ENCODE data around the gene KDM1A.

KDM1A gene

DNA sequence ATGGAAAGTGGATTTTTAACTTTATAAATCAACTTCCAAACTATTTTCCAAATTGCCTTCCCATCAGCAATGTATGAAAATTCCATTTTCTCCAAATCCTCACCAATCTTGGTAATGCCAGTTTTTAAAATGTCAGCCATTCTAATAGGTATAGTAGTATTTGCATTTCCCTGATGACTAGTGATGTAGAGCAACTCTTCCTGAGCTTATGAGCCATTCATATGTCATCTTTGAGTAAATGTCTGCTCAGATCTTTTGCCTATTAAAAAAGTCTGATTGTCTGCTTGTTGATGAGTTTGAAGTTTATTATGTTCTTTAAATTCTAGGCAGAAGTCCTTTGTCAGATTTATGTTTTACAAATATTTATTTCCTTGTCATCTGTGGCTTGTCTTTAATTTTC is 54.7 kb downstream of the KDM1A start:
- TF ChIP-seq, protein P1, sequence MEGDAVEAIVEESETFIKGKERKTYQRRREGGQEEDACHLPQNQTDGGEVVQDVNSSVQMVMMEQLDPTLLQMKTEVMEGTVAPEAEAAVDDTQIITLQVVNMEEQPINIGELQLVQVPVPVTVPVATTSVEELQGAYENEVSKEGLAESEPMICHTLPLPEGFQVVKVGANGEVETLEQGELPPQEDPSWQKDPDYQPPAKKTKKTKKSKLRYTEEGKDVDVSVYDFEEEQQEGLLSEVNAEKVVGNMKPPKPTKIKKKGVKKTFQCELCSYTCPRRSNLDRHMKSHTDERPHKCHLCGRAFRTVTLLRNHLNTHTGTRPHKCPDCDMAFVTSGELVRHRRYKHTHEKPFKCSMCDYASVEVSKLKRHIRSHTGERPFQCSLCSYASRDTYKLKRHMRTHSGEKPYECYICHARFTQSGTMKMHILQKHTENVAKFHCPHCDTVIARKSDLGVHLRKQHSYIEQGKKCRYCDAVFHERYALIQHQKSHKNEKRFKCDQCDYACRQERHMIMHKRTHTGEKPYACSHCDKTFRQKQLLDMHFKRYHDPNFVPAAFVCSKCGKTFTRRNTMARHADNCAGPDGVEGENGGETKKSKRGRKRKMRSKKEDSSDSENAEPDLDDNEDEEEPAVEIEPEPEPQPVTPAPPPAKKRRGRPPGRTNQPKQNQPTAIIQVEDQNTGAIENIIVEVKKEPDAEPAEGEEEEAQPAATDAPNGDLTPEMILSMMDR (conservative IDR thresholded peaks at IDR 0.05; ENCODE audit: low read depth, low read length): no peak
- no peak overlapping the region for H3K4me3 ChIP-seq (ENCODE audit: low read depth, low read length)
- DNase-seq (ENCODE audit: low read depth): no peak

- TF ChIP-seq, protein P1 (conservative IDR thresholded peaks at IDR 0.05; ENCODE audit: low read depth, low read length): no peak
Measured at GRCh38 chr1:23079025-23079424, 59.8 kb downstream of the KDM1A start.

GRCh38 chr1:23080885-23081284 is 61.6 kb downstream of the KDM1A start:
- H3K4me3 ChIP-seq (ENCODE audit: low read depth, low read length): no peak overlapping the region
- TF ChIP-seq, protein P1 (conservative IDR thresholded peaks at IDR 0.05; ENCODE audit: low read depth, low read length): no peak
- no peak for DNase-seq (ENCODE audit: low read depth)

More at GRCh38 chr1:23079025-23079424, 59.8 kb downstream of the KDM1A start:
- H3K4me3 ChIP-seq (ENCODE audit: low read depth, low read length): no peak overlapping the region
- DNase-seq (ENCODE audit: low read depth): no peak

- H3K4me3 ChIP-seq (ENCODE audit: low read depth, low read length): no peak overlapping the region
- DNase-seq (ENCODE audit: low read depth): peak; percentile 30
- TF ChIP-seq, protein P1 (conservative IDR thresholded peaks at IDR 0.05; ENCODE audit: low read depth, low read length): peak; percentile 44
Measured at GRCh38 chr1:23081376-23081775, 62.1 kb downstream of the KDM1A start.

DNA sequence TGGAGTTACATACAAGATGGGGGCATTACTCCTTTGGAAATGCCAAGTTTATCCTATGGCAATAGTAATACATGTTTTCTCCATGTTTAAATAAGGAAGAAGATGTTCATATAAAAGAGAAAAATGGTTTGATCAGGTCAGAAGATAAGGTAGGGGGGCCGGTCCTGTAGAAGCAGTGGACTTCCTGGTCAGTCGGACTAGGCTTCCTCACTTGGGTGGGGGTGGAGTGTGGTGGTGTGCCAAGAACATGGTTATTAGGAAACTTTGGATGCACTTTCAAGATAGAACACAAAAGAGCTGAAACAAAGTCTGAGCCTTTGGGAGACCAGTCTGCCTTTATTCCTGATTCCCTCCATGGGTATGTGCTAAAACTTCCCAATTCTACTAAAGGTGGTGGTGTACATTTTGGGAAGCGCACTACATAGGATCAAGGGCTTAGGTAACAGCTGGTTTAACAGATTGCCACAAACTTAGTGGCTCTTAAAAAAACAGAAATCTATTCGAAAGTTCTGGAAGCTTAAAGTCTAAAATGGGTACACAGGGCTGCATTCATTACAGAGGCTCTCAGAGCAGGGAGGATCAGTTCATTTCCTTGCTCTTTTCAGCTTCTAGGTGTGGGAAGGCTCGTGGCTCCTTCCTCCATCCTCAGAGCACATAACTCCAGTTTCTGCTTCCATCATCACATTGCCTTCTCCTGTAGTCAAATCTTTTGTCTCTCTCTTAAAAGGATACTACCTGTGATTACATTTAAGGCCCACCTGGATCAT is 64.6 kb downstream of the KDM1A start:
- peak; percentile 58 for DNase-seq (ENCODE audit: low read depth)
- TF ChIP-seq, protein P1 (conservative IDR thresholded peaks at IDR 0.05; ENCODE audit: low read depth, low read length): no peak
- no peak overlapping the region for H3K4me3 ChIP-seq (ENCODE audit: low read depth, low read length)

GRCh38 chr1:23084880-23085279 is 65.6 kb downstream of the KDM1A start:
- DNase-seq (ENCODE audit: low read depth): no peak
- TF ChIP-seq, protein P1 (conservative IDR thresholded peaks at IDR 0.05; ENCODE audit: low read depth, low read length): no peak
- H3K4me3 ChIP-seq (ENCODE audit: low read depth, low read length): no peak overlapping the region

- TF ChIP-seq, protein P1 (conservative IDR thresholded peaks at IDR 0.05; ENCODE audit: low read depth, low read length): no peak
- no peak for DNase-seq (ENCODE audit: low read depth)
- no peak overlapping the region for H3K4me3 ChIP-seq (ENCODE audit: low read depth, low read length)
Measured at GRCh38 chr1:23085696-23086095, 66.4 kb downstream of the KDM1A start.

All from choroid plexus epithelial cell (primary cell).